AG09319 (cell line): Measurements from ENCODE around the gene PDCD11.

Experiments
- DNase-seq: peaks from one replicate; pipeline ENCODE4 v3.0.0-alpha.2; 2010; ENCODE audit warnings: low read depth; ENCODE audit errors: extremely low read depth
- CTCF ChIP-seq: IDR thresholded peaks from 2 replicates; pipeline ENCODE4 v1.5.1; 2011; ENCODE audit warnings: low read depth, mild to moderate bottlenecking, inconsistent platforms, low read length, moderate library complexity

The PDCD11 gene

GRCh38 chr10:103367379-103367781, 29.0 kb upstream of the PDCD11 start:
- DNase-seq = no peak
- TF ChIP-seq CTCF = no peak

GRCh38 chr10:103367782-103368518, 28.5 kb upstream of the PDCD11 start, which contains the start of gene TAF5:
Gene TAF5 (plus strand): TSS chr10:103367976. CDS start chr10:103367990, 14 bp downstream.
- no peak for TF ChIP-seq CTCF
- peak; percentile 85 for DNase-seq

- no peak for DNase-seq
- TF ChIP-seq CTCF = no peak
Observed at GRCh38 chr10:103373544-103373943, 22.9 kb upstream of the PDCD11 start.

GRCh38 chr10:103374263-103374662, 22.2 kb upstream of the PDCD11 start:
- TF ChIP-seq CTCF = no peak
- no peak for DNase-seq

- no peak for DNase-seq
- no peak for TF ChIP-seq CTCF
Observed at GRCh38 chr10:103382769-103383168, 13.7 kb upstream of the PDCD11 start.

GRCh38 chr10:103394180-103394579, 2.2 kb upstream of the PDCD11 start:
- DNase-seq = no peak
- no peak for TF ChIP-seq CTCF

GRCh38 chr10:103395754-103396066, 716 bp upstream of the PDCD11 start:
- TF ChIP-seq CTCF = no peak
- DNase-seq = no peak
